BJ (cell line): ENCODE results near the gene AFF4. TPM values are rescaled to one million over a fixed set of nuclear protein-coding genes. Genes with fewer than 3 reads are reported as not detected.
"Not testable (repeated sequence)": the region's sequence is repeated elsewhere in the genome, so short reads cannot be mapped to it uniquely, and the experiment has no call there.

ENCODE experiments used
- CTCF ChIA-PET: fragments of 350-600 bp; formaldehyde crosslinking; extraction: SDS; loops from one replicate; lab custom pipeline; 2021; ENCODE audit warnings: antibody characterized with exemption, inconsistent platforms; lab: Yijun Ruan, JAX
- POLR2A ChIA-PET: fragments of 300-600 bp; sonication (Branson Sonifier 250); formaldehyde crosslinking; extraction: SDS; loops from one replicate; lab custom pipeline; 2021; ENCODE audit warnings: antibody characterized with exemption; lab: Charles Lee
- DNase-seq: peaks from one replicate; pipeline ENCODE4 v3.0.0-alpha.2; 2011; ENCODE audit warnings: low read depth
- H3K27me3 ChIP-seq: 2 replicates; pipeline ENCODE4 v1.6.0; 2011; ENCODE audit warnings: low read length; ENCODE audit not compliant: control insufficient read depth, insufficient read depth
- H3K36me3 ChIP-seq: 2 replicates; pipeline ENCODE4 v1.5.1; 2011; ENCODE audit warnings: low read length; ENCODE audit not compliant: control insufficient read depth, insufficient read depth
- H3K4me3 ChIP-seq: 2 replicates; pipeline ENCODE4 v1.5.1; 2011; ENCODE audit warnings: low read depth, mild to moderate bottlenecking, control low read depth, low read length
- polyA plus RNA-seq: library from polyadenylated mRNA; depleted of rRNA; stranded (reverse); fragments of >200 nt; gene quantifications from 2 replicates; pipeline ENCODE4 v1.2.3, GENCODE V29; 2011
- TF ChIP-seq, protein P1 (sequence below): IDR thresholded peaks from 2 replicates; pipeline ENCODE4 v1.5.1; 2011; ENCODE audit warnings: low read depth, mild to moderate bottlenecking, control low read depth, inconsistent platforms, low read length, moderate library complexity; ENCODE audit not compliant: insufficient read depth

The AFF4 gene
- polyA plus RNA-seq, 1 experiment = 42.5 TPM

- no peak for DNase-seq
- Histone ChIP-seq H3K36me3 (peaks cover 8% of the 10 kb centered on the region), H3K4me3 (no peak overlapping the region), H3K27me3 (no peaks in the 10 kb centered on the region)
- POLR2A ChIA-PET = no interaction called here
- CTCF ChIA-PET = no interaction called here
- TF ChIP-seq, protein P1, sequence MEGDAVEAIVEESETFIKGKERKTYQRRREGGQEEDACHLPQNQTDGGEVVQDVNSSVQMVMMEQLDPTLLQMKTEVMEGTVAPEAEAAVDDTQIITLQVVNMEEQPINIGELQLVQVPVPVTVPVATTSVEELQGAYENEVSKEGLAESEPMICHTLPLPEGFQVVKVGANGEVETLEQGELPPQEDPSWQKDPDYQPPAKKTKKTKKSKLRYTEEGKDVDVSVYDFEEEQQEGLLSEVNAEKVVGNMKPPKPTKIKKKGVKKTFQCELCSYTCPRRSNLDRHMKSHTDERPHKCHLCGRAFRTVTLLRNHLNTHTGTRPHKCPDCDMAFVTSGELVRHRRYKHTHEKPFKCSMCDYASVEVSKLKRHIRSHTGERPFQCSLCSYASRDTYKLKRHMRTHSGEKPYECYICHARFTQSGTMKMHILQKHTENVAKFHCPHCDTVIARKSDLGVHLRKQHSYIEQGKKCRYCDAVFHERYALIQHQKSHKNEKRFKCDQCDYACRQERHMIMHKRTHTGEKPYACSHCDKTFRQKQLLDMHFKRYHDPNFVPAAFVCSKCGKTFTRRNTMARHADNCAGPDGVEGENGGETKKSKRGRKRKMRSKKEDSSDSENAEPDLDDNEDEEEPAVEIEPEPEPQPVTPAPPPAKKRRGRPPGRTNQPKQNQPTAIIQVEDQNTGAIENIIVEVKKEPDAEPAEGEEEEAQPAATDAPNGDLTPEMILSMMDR = no peak
These were observed 11.5 kb downstream of the AFF4 start for GRCh38 chr5:132951897-132952296.

DNA sequence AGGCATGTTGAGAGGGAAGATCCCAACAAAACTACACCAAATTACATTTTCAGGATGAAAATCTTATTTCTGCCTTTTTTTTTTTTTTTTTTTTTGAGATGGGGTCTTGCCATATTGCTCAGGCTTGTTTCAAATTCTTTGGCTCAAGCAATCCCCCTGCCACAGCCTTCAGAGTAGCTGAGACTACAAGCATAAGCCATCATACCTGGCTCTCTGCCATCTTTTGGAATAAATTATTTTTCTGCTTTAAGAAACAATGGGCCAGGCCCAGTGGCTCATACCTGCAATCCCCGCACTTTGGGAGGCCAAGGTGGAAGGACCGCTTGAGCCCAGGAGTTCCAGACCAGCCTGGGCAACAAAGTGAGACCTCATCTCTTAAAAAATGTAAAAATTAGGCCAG, 14.3 kb downstream of the AFF4 start:
- no peak overlapping the region for H3K4me3 ChIP-seq
- ChIA-PET POLR2A (no interaction called here), CTCF (interaction anchor here (0.7 kb wide), 1 partner anchor 10 kb away, joined by 3 read pairs; no protein-coding TSS in a partner anchor)
- peaks cover 1% of the 10 kb centered on the region for H3K36me3 ChIP-seq
- no peaks in the 10 kb centered on the region for H3K27me3 ChIP-seq
- TF ChIP-seq, protein P1 = no peak
- no peak for DNase-seq

- Histone ChIP-seq H3K36me3 (peaks cover 4% of the 10 kb centered on the region; the same call in 1 of the 2 replicates), H3K4me3 (no peak overlapping the region), H3K27me3 (no peaks in the 10 kb centered on the region)
- TF ChIP-seq, protein P1 = no peak
- no peak for DNase-seq
- CTCF ChIA-PET = interaction anchor here (1.1 kb wide), 1 partner anchor 26 kb away, joined by 3 read pairs; no protein-coding TSS in a partner anchor
- POLR2A ChIA-PET = no interaction called here
These were observed 15.8 kb downstream of the AFF4 start for GRCh38 chr5:132947671-132948070.

- DNase-seq, H3K4me3 ChIP-seq, H3K27me3 ChIP-seq, H3K36me3 ChIP-seq, POLR2A ChIA-PET, CTCF ChIA-PET: not testable (repeated sequence)
These were observed 18.1 kb downstream of the AFF4 start for GRCh38 chr5:132945315-132945714.

- ChIA-PET POLR2A (no interaction called here), CTCF (interaction anchor here (0.8 to 1.0 kb wide), 2 partner anchors 8 to 11 kb away, joined by 3 to 4 read pairs; no protein-coding TSS in a partner anchor)
- H3K36me3 ChIP-seq = peaks cover 4% of the 10 kb centered on the region; the same call in 1 of the 2 replicates
- DNase-seq = no peak
- H3K4me3 ChIP-seq = no peak overlapping the region
- no peaks in the 10 kb centered on the region for H3K27me3 ChIP-seq
- TF ChIP-seq, protein P1 = no peak
These were observed 19.9 kb downstream of the AFF4 start for GRCh38 chr5:132943362-132944022.

DNA sequence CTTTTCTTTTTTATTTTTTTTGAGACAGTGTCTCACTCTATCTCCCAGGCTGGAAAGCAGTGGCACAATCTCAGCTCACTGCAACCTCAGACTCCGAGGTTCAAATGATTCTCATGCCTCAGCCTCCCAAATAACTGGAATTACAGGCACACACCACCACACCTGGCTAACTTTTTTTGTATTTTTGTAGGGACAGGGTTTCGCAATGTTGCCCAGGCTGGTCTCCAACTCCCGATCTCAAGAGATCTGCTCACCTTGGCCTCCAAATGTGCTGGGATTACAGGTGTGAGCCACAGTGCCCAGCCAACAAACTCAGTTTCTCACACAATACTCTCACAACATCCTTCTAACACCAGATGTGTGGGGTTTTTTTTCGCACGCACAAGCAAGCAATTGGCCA, 22.1 kb downstream of the AFF4 start:
- POLR2A ChIA-PET = no interaction called here
- TF ChIP-seq, protein P1 = no peak
- Histone ChIP-seq H3K27me3 (no peaks in the 10 kb centered on the region), H3K4me3 (no peak overlapping the region), H3K36me3 (peaks cover 4% of the 10 kb centered on the region; the same call in 1 of the 2 replicates)
- CTCF ChIA-PET = no interaction called here
- DNase-seq = no peak
